Measurements from ENCODE around the gene ANKRD20A1.
"Not testable (repeated sequence)": the region's sequence is repeated elsewhere in the genome, so short reads cannot be mapped to it uniquely, and the experiment has no call there.

The ANKRD20A1 gene

DNA sequence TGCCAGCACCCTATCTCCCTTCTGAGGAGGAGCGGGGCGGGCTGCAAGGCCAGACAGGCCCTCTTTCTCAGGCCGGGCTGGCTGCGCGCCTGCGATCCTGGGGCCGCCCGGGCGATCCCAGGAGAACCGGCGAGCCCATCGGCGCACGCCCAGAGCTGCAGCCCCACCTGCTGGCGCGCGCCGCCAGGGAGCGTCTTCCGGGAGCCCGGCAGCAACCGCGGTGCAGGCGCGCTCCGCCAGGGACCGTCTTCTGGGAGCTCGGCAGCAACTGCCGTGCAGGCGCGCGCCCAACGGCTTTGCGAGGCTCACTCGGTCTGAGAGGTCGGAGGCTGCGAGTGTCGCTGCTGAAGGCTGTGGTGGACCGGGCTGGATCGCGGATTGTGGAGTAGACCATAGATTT, at the start of gene ANKRD20A1:
Gene ANKRD20A1, plus strand, starts transcription at position 61 of the 400 bp plus-strand sequence. CDS start 496 bp downstream, outside the sequence.
- DNase-seq, result not testable (repeated sequence)

DNA sequence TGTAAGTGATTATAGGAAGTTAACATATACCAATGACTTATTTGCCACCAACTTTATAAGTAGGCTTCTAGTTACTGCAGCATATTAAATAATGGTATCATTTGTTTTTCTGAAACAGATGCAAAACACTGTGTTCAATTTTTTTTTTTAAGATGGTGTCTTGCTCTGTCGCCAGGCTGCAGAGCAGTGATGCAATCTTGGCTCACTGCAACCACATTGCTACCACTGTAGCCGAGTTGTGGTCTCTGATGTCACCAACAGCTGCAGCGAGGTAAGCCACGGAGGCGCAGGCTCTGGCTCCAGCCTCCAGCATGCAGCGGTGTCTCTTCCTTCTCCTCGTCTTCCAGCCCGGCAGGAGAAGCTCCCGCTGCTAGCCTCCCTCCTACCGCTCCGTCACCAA, 26.6 kb upstream of the ANKRD20A1 start:
- DNase-seq, result not testable (repeated sequence)
